Ecto neural progenitor cell (in vitro differentiated cells): ENCODE data around the gene RHOU.
"Not testable (repeated sequence)": the region's sequence is repeated elsewhere in the genome, so short reads cannot be mapped to it uniquely, and the experiment has no call there.

Source experiments
- DNase-seq: peaks from one replicate; pipeline ENCODE4 v3.0.0-alpha.2; 2018; ENCODE audit warnings: low spot score

The RHOU gene

GRCh38 chr1:228760979-228761378 lies 25.7 kb downstream of the RHOU start:
- no peak for DNase-seq

- DNase-seq: no peak
Observed at GRCh38 chr1:228763561-228763960, 28.3 kb downstream of the RHOU start.

- DNase-seq: no peak
Observed at GRCh38 chr1:228765168-228765946, 30.1 kb downstream of the RHOU start.

GRCh38 chr1:228766788-228767187 lies 31.5 kb downstream of the RHOU start:
- DNase-seq: no peak

GRCh38 chr1:228767636-228768354 lies 32.5 kb downstream of the RHOU start:
- DNase-seq: no peak

- no peak for DNase-seq
Observed at GRCh38 chr1:228768355-228769000, 33.2 kb downstream of the RHOU start.

- no peak for DNase-seq
Observed at GRCh38 chr1:228770779-228771223, 35.5 kb downstream of the RHOU start.

- no peak for DNase-seq
Observed at GRCh38 chr1:228772516-228773212, 37.4 kb downstream of the RHOU start.

- DNase-seq: not testable (repeated sequence)
Observed at GRCh38 chr1:228775946-228776345, 40.7 kb downstream of the RHOU start.

GRCh38 chr1:228776449-228776848 lies 41.2 kb downstream of the RHOU start:
- DNase-seq: no peak

GRCh38 chr1:228777236-228777635 lies 42.0 kb downstream of the RHOU start:
- DNase-seq: no peak

GRCh38 chr1:228778026-228778425 lies 42.7 kb downstream of the RHOU start:
- DNase-seq: no peak

GRCh38 chr1:228778466-228778865 lies 43.2 kb downstream of the RHOU start:
- DNase-seq: no peak

- DNase-seq: no peak
Observed at GRCh38 chr1:228778961-228779360, 43.7 kb downstream of the RHOU start.

GRCh38 chr1:228781161-228781808 lies 46.0 kb downstream of the RHOU start:
- DNase-seq: no peak

GRCh38 chr1:228781809-228782661 lies 46.8 kb downstream of the RHOU start:
- no peak for DNase-seq

- no peak for DNase-seq
Observed at GRCh38 chr1:228782662-228783417, 47.6 kb downstream of the RHOU start.

GRCh38 chr1:228783418-228784040 lies 48.2 kb downstream of the RHOU start:
- no peak for DNase-seq

GRCh38 chr1:228784181-228784580 lies 48.9 kb downstream of the RHOU start:
- DNase-seq: no peak
